Vagina (tissue), 2 donors: Measurements from ENCODE around the gene TVP23A.

Experiments
- POLR2A ChIP-seq, 2 donors: fragments of 450-650 bp; IDR thresholded peaks; one replicate each; pipeline ENCODE4 v1.6.1; 2017; ENCODE audit warnings: antibody characterized with exemption in 2 of 2, mild to moderate bottlenecking in 2 of 2, moderate library complexity in 2 of 2
- POLR2AphosphoS5 ChIP-seq, 2 donors: sonication (generic); formaldehyde crosslinking; IDR thresholded peaks; one replicate each; pipeline ENCODE4 v1.9.0; 2017; ENCODE audit warnings: antibody characterized with exemption in 2 of 2, mild to moderate bottlenecking in 2 of 2, low read depth in 1 of 2; ENCODE audit not compliant: insufficient read depth in 1 of 2
- TF ChIP-seq, protein P1 (sequence below), 3 experiments: fragments of 450-650 bp in 2 of 3; fragments of 200-600 bp in 1 of 3; sonication (generic) in 1 of 3; IDR thresholded peaks; one replicate each; pipeline ENCODE4 v1.5.1; 2017 to 2019; ENCODE audit warnings: antibody characterized with exemption in 3 of 3, mild to moderate bottlenecking in 2 of 3, moderate library complexity in 2 of 3

- TF ChIP-seq POLR2A (IDR thresholded peaks at IDR 0.05) (no peak), POLR2AphosphoS5 (IDR thresholded peaks at IDR 0.05; ENCODE audit: insufficient read depth in 1 of 2, low read depth in 1 of 2) (no peak)
- TF ChIP-seq, protein P1, sequence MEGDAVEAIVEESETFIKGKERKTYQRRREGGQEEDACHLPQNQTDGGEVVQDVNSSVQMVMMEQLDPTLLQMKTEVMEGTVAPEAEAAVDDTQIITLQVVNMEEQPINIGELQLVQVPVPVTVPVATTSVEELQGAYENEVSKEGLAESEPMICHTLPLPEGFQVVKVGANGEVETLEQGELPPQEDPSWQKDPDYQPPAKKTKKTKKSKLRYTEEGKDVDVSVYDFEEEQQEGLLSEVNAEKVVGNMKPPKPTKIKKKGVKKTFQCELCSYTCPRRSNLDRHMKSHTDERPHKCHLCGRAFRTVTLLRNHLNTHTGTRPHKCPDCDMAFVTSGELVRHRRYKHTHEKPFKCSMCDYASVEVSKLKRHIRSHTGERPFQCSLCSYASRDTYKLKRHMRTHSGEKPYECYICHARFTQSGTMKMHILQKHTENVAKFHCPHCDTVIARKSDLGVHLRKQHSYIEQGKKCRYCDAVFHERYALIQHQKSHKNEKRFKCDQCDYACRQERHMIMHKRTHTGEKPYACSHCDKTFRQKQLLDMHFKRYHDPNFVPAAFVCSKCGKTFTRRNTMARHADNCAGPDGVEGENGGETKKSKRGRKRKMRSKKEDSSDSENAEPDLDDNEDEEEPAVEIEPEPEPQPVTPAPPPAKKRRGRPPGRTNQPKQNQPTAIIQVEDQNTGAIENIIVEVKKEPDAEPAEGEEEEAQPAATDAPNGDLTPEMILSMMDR (IDR thresholded peaks at IDR 0.05): no peak
These were observed 40.4 kb upstream of the TVP23A start for GRCh38 chr16:10859020-10859419.
